Activated CD4-positive, alpha-beta memory T cell treated with anti-CD3 and anti-CD28 coated beads for 36 hours (primary cell): ENCODE results near the gene SOX2. TPM values are rescaled to one million over a fixed set of nuclear protein-coding genes. Genes with fewer than 3 reads are reported as not detected.

Experiments
- CTCF ChIA-PET: fragments of 350-600 bp; sonication (Branson Sonifier 250); formaldehyde crosslinking; loops from one replicate; lab custom pipeline; 2021; ENCODE audit warnings: antibody characterized with exemption, inconsistent platforms; lab: Charles Lee
- POLR2A ChIA-PET: fragments of 350-600 bp; sonication (Branson Sonifier 250); formaldehyde crosslinking; loops from one replicate; lab custom pipeline; 2021; ENCODE audit warnings: antibody characterized with exemption; lab: Charles Lee
- DNase-seq: peaks from one replicate; pipeline ENCODE4 v3.0.0-alpha.2; 2020
- H3K27ac Mint-ChIP-seq: one replicate; pipeline ENCODE4 v1.8.0; 2021; ENCODE audit warnings: mixed read lengths
- H3K27me3 Mint-ChIP-seq: one replicate; pipeline ENCODE4 v1.8.0; 2021; ENCODE audit warnings: mixed read lengths
- H3K36me3 Mint-ChIP-seq: one replicate; pipeline ENCODE4 v1.8.0; 2021; ENCODE audit warnings: mixed read lengths
- H3K4me1 Mint-ChIP-seq: one replicate; pipeline ENCODE4 v1.8.0; 2021; ENCODE audit warnings: low read depth, mixed read lengths
- H3K4me3 Mint-ChIP-seq: one replicate; pipeline ENCODE4 v1.8.0; 2021; ENCODE audit warnings: mild to moderate bottlenecking, mixed read lengths
- H3K9me3 Mint-ChIP-seq: one replicate; pipeline ENCODE4 v1.8.0; 2021; ENCODE audit warnings: mixed read lengths
- intact Hi-C: fragments of 100-400 bp; cut with micrococcal nuclease; formaldehyde crosslinking; loops from one replicate; pipeline ENCODE4 v1.15.1; 2023
- total RNA-seq, 2 experiments: library from RNA; stranded (reverse); gene quantifications; one replicate each; pipeline ENCODE4 v1.2.3, GENCODE V29; 2021

The SOX2 gene
- total RNA-seq, 2 experiments from 2014 or later = not detected

- H3K27me3 Mint-ChIP-seq = peaks cover 58% of the 10 kb centered on the region
- no peak overlapping the region for H3K4me3 Mint-ChIP-seq
- peaks cover 3% of the 10 kb centered on the region for H3K36me3 Mint-ChIP-seq
- no peak overlapping the region for H3K27ac Mint-ChIP-seq
- intact Hi-C loops = no loop called here
- POLR2A ChIA-PET = no interaction called here
- H3K4me1 Mint-ChIP-seq = peaks cover 23% of the 10 kb centered on the region
- CTCF ChIA-PET = no interaction called here
- H3K9me3 Mint-ChIP-seq = no peaks in the 10 kb centered on the region
- DNase-seq = no peak
Observed at GRCh38 chr3:181696626-181697230, 15.0 kb upstream of the SOX2 start.

- Mint-ChIP-seq H3K4me1 (peaks cover 28% of the 10 kb centered on the region), H3K36me3 (peaks cover 4% of the 10 kb centered on the region), H3K27me3 (peaks cover 70% of the 10 kb centered on the region), H3K4me3 (no peak overlapping the region), H3K9me3 (no peaks in the 10 kb centered on the region), H3K27ac (no peak overlapping the region)
- intact Hi-C loops = no loop called here
- CTCF ChIA-PET = interaction anchor here (0.6 to 0.8 kb wide), 2 partner anchors 30 to 93 kb away, joined by 3 to 4 read pairs; no protein-coding TSS in a partner anchor
- POLR2A ChIA-PET = no interaction called here
- no peak for DNase-seq
Observed at GRCh38 chr3:181698263-181698954, 13.3 kb upstream of the SOX2 start.

- H3K36me3 Mint-ChIP-seq = peaks cover 5% of the 10 kb centered on the region
- H3K27me3 Mint-ChIP-seq = peaks cover 74% of the 10 kb centered on the region
- H3K27ac Mint-ChIP-seq = no peak overlapping the region
- intact Hi-C loops = no loop called here
- ChIA-PET POLR2A (no interaction called here), CTCF (interaction anchor here (1.2 to 3.0 kb wide), 2 partner anchors 10 to 14 kb away, joined by 3 to 10 read pairs; no protein-coding TSS in a partner anchor)
- no peaks in the 10 kb centered on the region for H3K9me3 Mint-ChIP-seq
- H3K4me1 Mint-ChIP-seq = peaks cover 31% of the 10 kb centered on the region
- H3K4me3 Mint-ChIP-seq = no peak overlapping the region
- DNase-seq = no peak
Observed at GRCh38 chr3:181699171-181699903, 12.4 kb upstream of the SOX2 start.

DNA sequence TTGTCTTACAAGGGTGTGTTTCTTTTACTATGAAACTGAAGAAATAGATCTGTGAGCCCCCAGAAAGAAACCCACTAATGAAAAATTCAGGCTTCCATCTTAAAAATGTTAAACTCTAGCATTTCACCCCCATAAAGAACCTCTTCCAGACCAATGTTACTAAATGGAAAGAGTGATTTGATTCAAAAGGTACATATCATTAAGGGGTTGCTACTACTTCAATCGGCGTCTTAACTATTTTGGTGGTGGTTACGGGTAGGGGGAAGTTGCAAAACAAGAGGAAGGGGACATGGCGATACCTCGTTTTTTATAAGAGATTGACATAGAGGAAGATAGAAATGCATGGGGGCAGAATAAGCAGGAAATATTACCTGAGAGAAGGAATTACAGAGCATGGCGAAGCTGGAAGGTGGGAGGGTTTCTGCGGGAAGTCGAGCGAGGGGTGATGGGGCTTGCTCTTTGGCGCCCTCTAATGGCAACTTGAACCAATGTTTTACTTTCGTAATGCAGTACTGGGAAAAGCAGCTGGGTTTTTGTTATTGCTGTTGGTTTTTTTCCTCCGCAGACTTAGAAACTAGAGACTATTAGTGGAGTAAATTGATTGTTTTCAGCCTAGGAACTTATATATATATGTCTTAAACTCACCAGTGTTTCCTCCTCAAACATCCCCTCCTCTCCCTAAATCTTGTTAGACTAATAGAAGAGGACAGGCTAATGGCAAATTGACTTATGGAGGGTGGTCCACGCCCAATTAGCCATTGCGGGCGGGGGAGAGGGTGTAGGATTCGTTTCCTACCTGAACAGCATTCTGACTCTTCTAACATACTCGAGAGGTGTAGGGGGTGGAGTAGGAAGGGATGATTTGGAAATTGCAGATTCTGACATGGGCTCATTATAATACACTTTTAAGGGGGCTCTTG is 11.3 kb upstream of the SOX2 start:
- peaks cover 3% of the 10 kb centered on the region for H3K36me3 Mint-ChIP-seq
- peaks cover 32% of the 10 kb centered on the region for H3K4me1 Mint-ChIP-seq
- no peak overlapping the region for H3K27ac Mint-ChIP-seq
- intact Hi-C loops = loop anchor here (1.0 to 5.0 kb wide), 5 partner anchors 11 to 917 kb away; partner anchors contain the start of gene SOX2
- ChIA-PET POLR2A (no interaction called here), CTCF (interaction anchor here (0.5 to 3.0 kb wide), 12 partner anchors 9 to 1772 kb away, joined by 3 to 12 read pairs (median 4); no protein-coding TSS in a partner anchor)
- peaks cover 82% of the 10 kb centered on the region for H3K27me3 Mint-ChIP-seq
- H3K4me3 Mint-ChIP-seq = peak overlapping the region; percentile 21
- no peaks in the 10 kb centered on the region for H3K9me3 Mint-ChIP-seq
- DNase-seq = peak; percentile 58

GRCh38 chr3:181701096-181701495 is 10.6 kb upstream of the SOX2 start:
- no peak for DNase-seq
- H3K9me3 Mint-ChIP-seq = no peaks in the 10 kb centered on the region
- H3K4me1 Mint-ChIP-seq = peaks cover 29% of the 10 kb centered on the region
- CTCF ChIA-PET = interaction anchor here (0.5 to 3.0 kb wide), 16 partner anchors 8 to 1772 kb away, joined by 3 to 12 read pairs (median 5); partner anchors contain the start of gene SOX2
- no peak overlapping the region for H3K4me3 Mint-ChIP-seq
- H3K27ac Mint-ChIP-seq = no peak overlapping the region
- POLR2A ChIA-PET = no interaction called here
- H3K36me3 Mint-ChIP-seq = peaks cover 3% of the 10 kb centered on the region
- intact Hi-C loops = loop anchor here (2.0 to 5.0 kb wide), 4 partner anchors 374 to 916 kb away; no protein-coding TSS in a partner anchor
- peaks cover 80% of the 10 kb centered on the region for H3K27me3 Mint-ChIP-seq

DNA sequence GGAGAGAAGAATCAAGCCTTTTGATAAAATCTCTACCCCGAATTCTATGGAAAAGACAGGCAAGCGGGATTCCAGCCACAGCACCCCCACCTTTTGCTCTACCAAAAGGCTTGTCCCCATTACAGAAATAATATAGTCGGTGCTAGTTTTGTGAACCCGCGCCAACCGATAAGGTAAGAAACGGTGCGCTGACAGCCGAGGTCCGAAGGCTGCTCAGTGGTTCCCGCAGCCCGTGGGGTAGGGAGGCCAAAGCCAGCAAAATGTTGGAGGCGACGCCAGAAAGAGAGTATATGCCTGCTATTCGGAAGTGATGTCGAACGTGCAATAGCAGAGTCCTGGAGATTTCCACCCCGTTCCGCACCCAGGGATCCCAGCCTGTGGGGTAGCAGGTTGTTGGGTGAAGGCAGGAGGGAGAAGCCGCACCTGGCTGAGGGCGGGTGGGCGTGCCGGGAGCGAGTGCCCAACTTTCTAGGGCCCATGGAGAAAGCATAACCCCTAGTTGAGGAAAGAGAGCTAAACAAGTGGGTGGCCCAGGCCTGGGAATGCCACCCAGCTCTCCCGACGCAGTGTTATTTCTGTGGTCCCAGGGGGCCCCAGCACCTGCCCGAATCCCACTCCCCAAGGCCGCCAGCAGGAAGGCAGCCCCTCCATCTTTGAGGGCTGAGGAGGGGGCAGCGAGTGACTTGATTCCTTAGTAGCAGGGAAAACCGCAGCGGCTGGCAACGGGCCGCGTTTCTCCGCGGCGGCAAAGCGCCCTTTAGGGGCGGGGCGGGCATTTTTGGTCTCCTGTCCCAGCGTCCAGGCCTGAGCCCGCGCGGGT is 7.9 kb upstream of the SOX2 start:
- ChIA-PET CTCF (no interaction called here), POLR2A (no interaction called here)
- no peaks in the 10 kb centered on the region for H3K9me3 Mint-ChIP-seq
- H3K4me1 Mint-ChIP-seq = peaks cover 22% of the 10 kb centered on the region
- peaks cover 73% of the 10 kb centered on the region for H3K27me3 Mint-ChIP-seq
- no peak overlapping the region for H3K27ac Mint-ChIP-seq
- intact Hi-C loops = loop anchor here (2.0 to 5.0 kb wide), 4 partner anchors 21 to 913 kb away; no protein-coding TSS in a partner anchor
- no peak overlapping the region for H3K4me3 Mint-ChIP-seq
- DNase-seq = no peak
- peaks cover 3% of the 10 kb centered on the region for H3K36me3 Mint-ChIP-seq

DNA sequence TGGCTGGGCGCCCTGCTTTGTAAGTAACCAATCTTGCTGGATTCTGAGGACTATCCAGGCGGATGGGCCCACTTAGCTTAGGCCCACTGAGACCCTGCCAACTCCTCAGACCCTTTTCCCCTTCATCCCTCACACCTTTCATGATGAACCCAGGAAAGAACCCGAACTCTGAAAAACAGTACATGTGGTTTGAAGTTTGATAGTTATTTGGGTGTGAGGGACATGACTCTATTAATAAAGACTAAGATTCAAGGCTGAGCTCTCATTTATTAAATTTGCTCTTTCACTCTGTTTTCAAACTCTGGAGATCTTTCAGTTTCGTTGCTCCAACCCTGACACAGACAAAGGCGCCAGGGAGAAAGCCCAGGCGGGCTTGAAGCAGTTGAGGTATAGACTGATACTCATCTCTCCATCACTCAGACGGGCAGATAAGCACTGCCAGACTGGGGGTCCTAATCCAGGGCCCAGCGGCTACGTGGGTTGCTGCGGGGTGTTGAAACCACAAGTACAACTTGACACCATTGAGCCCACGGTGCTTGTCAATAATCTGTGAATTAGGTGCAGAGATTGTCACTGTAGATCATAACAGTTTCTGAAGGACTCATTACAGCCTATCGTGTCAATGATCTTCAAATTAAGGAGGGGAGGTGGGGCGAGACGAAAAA is 7.2 kb upstream of the SOX2 start:
- CTCF ChIA-PET = no interaction called here
- Mint-ChIP-seq H3K4me3 (no peak overlapping the region), H3K27me3 (peaks cover 69% of the 10 kb centered on the region), H3K9me3 (no peaks in the 10 kb centered on the region), H3K4me1 (peaks cover 23% of the 10 kb centered on the region), H3K27ac (no peak overlapping the region), H3K36me3 (peaks cover 3% of the 10 kb centered on the region)
- intact Hi-C loops = loop anchor here (5.0 kb wide), 3 partner anchors 492 to 913 kb away; no protein-coding TSS in a partner anchor
- no peak for DNase-seq
- POLR2A ChIA-PET = no interaction called here

DNA sequence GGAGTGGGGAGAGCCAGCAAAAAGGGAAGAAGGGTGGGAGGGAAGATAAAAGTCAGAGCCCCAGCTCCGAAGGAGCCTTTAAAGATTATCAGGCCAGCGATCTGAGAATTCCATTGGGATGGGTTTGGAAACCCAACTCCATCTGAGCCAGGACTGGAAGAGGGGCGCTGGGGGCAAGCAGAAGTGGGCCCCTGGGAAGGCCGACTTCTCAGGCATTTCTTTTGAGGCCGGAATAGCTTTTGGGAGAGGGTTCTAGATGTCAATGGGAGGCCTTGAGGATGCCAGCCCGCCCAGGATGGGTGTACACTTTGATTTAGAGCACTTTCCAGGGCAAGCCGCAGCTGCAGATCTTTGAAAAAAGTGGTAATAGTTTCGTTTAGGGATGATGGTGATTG is 6.6 kb upstream of the SOX2 start:
- intact Hi-C loops = no loop called here
- peaks cover 25% of the 10 kb centered on the region for H3K4me1 Mint-ChIP-seq
- no peak for DNase-seq
- ChIA-PET CTCF (no interaction called here), POLR2A (no interaction called here)
- H3K27me3 Mint-ChIP-seq = peaks cover 70% of the 10 kb centered on the region
- no peak overlapping the region for H3K4me3 Mint-ChIP-seq
- no peaks in the 10 kb centered on the region for H3K9me3 Mint-ChIP-seq
- H3K36me3 Mint-ChIP-seq = peaks cover 4% of the 10 kb centered on the region
- no peak overlapping the region for H3K27ac Mint-ChIP-seq

DNA sequence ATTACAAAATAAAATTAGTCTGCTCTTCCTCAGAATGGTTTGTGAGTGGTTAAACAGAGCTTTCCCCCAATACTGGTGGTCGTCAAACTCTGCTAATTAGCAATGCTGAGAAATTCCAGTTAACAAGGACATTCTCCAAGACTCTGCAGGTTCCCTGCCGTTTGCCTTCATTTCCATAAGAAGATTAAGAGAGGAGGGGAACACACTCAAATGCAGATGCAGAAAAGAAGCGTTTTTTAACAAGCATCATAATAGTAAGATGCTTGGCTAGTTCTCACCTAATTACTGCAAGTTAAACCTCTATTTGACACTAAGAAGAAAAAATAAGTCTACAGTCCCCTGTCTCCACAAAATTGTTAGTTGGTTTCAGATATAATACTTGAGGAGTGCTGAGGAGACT is 3.7 kb upstream of the SOX2 start:
- no peaks in the 10 kb centered on the region for H3K9me3 Mint-ChIP-seq
- POLR2A ChIA-PET = no interaction called here

DNA sequence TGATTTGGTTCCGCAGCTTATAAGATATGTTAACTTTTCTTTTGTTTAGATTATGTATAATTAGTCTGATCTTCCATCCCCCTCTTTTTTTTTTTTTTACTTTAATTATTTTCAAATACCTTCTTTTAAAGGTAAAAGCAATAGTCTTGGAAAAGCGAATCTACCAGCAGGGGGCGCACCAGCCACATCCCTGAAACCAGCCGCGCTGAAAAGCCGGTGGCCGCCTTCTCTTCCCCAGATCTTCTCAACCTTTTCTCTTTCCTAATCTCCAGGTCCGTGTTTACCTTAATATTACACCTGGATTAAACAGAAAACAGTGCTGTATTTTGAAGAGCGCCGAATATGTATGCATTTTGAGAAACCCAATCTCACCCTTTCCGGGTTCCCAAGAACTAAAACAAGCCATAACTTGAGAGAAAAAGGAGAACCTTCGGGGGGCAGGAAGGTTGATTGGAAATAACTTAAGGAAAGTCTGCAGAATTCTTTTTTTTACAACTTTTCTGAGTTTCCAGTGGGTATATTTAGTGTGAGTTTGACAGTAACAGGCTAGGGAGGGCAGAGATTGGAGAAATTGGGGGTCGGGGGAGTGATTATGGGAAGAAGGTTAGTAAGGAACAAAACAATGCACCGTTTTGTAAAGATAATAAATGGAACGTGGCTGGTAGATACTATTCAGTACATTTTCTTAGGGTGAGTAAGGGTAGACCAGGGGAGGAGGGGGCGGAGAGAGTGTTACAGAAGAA is 2.0 kb upstream of the SOX2 start:
- peaks cover 53% of the 10 kb centered on the region for H3K27me3 Mint-ChIP-seq
- H3K9me3 Mint-ChIP-seq = no peaks in the 10 kb centered on the region
- POLR2A ChIA-PET = no interaction called here
- DNase-seq = peak; percentile 72
- H3K36me3 Mint-ChIP-seq = peaks cover 6% of the 10 kb centered on the region
- H3K4me3 Mint-ChIP-seq = no peak overlapping the region
- H3K27ac Mint-ChIP-seq = peak overlapping the region; percentile 40
- CTCF ChIA-PET = interaction anchor here (0.6 to 1.8 kb wide), 13 partner anchors 8 to 999 kb away, joined by 3 to 18 read pairs (median 4); no protein-coding TSS in a partner anchor
- H3K4me1 Mint-ChIP-seq = peaks cover 10% of the 10 kb centered on the region
- intact Hi-C loops = loop anchor here (1.0 to 10.0 kb wide), 2 partner anchors 974 to 1085 kb away; partner anchors contain the start of gene ATP11B

More for the DNA sequence above, 3.7 kb upstream of the SOX2 start:
- H3K4me1 Mint-ChIP-seq = peaks cover 12% of the 10 kb centered on the region
- peaks cover 5% of the 10 kb centered on the region for H3K36me3 Mint-ChIP-seq
- CTCF ChIA-PET = interaction anchor here (0.9 to 1.8 kb wide), 3 partner anchors 21 to 978 kb away, joined by 3 to 18 read pairs (median 8); no protein-coding TSS in a partner anchor
- intact Hi-C loops = no loop called here
- H3K4me3 Mint-ChIP-seq = no peak overlapping the region
- no peak overlapping the region for H3K27ac Mint-ChIP-seq
- no peak for DNase-seq
- H3K27me3 Mint-ChIP-seq = peaks cover 58% of the 10 kb centered on the region
